Stimulated activated naive CD8-positive, alpha-beta T cell treated with anti-CD3 and anti-CD28 coated beads, Interleukin-15, Interleukin-2, amounts not matched to agents 100 U/mL and 50 U/mL, for 24 hours (primary cell): ENCODE data around the gene INPP5K.
A peak's percentile ranks its signal among the peaks of the same experiment; 100 is the strongest.
"Not testable (repeated sequence)": the region's sequence is repeated elsewhere in the genome, so short reads cannot be mapped to it uniquely, and the experiment has no call there.

Source experiments
- ATAC-seq: fragments of 150-1000 bp; cut with Tn5 transposase; one replicate; pipeline ENCODE4 v1.10.0; 2021
- DNase-seq: peaks from one replicate; pipeline ENCODE4 v3.0.0; 2021

INPP5K gene

DNA sequence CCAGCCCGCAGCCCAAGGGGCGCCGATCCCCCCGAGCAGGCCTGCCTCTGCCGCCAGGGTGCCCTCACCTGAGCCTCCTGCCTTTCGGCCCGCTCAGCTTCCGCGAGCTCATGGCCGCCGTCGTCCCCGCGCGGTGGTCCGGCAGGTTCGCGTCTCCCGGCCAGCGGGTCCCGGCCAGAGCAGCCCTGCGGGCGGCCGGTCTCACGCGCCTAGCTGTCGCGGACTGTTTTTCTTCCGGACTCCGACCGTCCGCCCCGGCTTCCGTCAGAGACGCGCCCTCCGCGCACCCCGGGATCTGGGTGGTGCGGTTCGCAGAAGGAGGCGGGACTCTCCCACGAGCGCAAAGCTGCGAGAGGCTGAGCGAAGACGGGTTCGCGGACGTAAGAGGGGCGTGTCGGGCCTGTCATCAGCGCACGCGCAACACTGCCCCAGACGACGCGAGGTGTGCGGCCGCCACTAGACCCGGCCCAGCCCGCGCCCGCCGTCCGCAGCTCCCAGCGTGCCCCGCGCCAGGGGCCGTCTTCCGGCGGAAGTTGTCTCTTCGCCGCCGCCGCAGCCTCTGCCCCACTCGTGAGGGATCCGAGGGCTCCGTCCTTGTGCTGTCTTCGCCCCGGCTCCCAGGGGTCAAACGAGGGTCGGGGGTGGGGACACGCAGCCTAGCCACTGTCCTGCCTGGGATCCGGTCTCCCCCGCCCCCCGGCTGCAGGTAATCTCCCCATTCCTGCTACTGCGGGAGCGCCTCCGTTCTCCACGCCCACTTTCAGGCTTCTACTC lies at the start of gene INPP5K:
TSS of gene INPP5K (minus strand) at position 225 of the 774 bp plus-strand sequence. CDS start at position 112, 113 bp downstream.
- DNase-seq (peak; percentile 97), ATAC-seq (peak; percentile 99)

DNA sequence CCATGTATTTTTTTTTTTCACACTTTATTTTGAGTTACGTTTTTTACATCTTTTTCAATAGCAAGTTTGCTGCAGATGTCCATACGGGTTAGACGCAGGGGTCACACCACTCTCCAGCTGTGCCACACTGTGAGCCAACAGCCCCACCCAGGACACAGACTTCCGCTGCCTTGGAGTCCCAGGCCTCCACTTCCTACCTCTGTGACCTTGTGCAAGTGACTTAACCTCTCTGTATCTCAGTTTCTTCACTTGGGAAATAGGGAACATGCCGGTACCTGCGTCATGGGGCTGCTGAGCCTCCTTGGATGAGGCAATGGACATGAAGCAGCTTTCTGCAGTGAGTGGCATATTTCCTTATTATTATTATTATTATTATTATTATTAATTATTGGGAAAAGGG lies 49.5 kb upstream of the INPP5K start:
- no peak for DNase-seq
- ATAC-seq = no peak

DNA sequence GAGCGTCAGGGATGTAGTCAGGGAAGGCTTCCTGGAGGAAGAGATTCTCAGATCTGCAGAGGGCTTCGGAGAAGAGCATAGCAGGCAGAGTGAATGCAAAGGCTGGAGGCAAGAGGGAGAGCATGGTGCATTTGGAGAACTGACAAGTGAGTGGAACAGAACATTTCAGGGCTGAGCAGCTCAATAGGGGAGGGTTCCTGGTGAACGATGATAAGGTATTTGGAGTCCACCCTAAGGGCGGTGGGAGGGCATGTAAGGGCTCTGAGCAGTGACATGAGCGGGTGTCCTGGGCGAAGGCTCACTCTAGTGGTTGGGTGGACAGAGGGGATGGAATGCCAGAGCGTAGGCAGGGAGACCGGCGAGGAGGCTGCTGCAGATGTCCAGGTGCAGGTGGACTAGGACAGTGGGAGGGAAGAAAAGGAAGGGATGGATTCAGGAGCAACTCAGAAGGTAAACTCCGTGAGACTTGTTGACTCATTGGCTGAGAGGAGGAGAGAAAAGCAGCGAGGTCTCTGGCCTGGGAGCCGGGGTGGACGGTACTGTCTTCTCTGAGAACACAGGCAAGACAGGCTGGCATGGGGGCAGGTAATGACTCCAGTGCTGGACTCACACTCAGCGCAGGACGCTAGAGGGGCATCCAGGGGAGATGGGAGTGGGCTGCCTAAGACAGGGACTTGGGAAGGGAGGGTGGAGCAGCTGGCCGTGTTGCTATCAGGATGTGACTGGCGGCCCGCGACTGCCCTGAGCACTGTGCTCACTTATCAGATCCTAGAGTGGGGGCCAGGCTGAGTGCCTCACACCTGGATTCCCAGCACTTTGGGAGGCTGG lies 47.6 kb upstream of the INPP5K start:
- ATAC-seq (no peak), DNase-seq (no peak)

DNA sequence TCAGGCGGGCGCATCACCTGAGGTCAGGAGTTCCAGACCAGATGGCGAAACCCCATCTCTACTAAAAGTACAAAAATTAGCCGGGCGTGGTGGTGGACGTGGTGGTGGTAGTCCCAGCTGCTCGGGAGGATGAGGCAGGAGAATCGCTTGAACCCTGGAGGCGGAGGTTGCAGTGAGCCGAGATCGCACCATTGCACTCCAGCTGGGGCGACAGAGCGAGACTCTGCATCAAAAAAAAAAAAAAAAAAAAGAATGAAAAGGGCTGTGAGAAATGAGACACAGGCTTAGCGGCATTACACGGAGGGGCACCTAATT lies 47.0 kb upstream of the INPP5K start:
- ATAC-seq, DNase-seq: not testable (repeated sequence)

DNA sequence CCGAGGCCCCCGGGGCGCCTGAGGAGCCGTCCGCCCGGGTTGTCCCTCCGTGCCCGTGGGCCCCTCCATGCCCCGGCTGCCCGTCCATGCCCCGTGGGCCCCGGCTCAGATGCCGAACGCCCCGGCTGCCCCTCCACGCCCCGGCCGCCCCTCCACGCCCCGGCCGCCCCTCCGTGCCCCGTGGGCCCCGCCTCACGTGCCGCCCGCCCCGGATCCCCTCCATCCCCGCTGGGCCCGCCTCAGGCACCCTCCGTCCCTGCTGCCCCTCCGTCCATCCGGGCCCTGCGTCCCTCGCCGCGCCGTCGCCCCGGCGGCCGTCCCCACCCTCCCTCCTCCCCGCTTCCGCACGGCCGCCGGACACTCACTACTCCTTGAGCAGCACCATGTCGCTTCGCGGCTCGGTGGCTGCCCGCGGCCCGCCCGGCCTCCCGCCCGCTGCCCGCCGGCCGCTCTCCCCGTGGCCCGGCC lies 45.8 kb upstream of the INPP5K start:
- peak; percentile 25 for ATAC-seq
- no peak for DNase-seq

DNA sequence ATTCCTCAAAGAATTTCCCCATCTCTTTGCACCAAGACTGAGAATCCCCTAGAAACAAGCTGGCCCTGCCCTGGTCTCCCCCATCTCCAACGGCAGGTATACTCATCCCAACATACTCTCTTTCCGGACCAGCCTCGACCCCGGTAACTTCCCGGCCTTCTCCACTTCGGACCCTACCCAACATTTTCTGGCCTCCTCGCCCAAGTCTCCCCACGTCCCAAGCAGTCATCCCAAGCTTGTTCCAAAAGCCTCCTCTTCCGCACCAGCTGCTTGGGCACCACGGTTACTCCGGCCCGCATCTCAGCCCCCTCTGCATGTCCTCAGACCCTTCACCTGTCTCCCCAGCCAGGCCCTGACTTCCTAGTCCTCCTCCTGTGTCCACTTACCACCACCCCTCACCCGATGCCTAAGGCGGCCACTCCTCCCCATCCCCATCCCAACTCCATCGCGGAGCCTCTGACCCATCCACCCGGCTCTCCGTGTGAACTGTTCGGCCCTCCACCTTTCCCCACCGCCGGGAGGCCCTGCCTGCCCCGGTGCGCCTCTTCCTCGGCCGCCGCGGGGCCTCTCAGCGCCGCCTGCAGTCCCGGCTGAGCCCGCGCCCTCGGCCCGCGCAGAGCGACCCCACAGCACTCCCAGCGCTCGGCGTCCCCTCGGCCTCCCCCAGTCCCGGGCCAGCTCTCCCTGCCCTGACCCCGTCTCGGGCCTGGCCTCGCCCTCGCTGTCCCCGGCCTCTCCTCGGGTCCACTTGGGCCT lies 45.2 kb upstream of the INPP5K start:
- ATAC-seq (peak; percentile 24), DNase-seq (peak; percentile 61)

DNA sequence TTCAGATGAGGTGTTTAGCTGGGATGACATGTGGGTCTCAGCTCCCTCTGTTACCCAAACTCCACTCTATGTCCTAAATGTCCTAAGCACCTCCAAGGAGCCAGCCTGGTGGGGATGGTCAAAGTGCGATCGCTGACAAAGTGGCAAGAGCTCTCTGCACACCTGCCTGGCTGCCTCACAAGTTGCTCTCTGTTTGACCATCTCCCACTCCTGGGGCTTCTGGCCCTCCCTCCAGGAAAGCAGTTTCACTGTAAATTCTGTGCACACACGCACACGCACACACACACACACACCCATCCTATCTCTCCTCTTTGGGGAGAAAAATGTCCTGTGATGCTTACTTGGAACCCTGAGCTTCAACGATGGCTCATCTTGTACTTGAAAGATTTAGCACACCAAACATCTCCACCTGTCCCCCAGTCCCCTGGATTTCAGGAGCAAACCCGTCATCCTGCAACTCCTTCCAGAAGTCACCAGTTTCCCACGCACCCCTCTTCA lies 44.5 kb upstream of the INPP5K start:
- DNase-seq (no peak), ATAC-seq (no peak)

DNA sequence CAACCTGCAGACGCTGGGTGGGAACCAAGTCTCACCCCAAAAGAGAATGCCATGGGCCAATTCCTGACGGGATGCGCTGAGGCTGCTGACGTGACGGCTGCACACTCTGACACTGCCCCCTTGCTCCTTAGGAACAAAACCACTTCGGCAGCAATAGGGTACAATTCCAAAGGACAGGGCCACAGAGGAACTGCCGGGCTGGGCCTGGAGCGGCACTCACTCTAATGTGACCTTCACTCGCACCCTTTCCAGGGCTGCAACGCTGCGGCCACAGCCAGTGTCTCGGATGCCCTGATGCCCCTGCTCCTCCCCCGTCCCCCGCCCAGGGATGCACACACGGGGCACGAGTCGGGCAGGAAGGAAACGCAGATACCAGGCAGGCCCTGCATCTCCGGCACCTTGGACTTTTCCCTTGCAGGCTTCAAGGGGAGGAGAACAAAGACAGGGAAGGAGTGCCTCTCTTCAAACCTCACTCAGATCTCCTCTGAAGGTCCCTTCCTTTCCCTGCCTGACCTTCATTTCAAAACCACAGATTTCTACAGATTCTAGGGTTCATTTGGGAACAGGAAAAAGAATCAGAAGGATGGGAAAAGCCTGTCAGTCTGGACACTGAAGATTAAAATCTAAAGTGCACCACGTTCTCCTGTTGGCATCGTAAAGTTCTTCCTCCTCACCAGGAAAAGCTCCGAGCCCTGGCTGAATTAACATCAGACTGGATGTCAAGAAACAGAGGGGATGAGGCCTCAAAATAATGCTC lies 43.9 kb upstream of the INPP5K start:
- DNase-seq (no peak), ATAC-seq (no peak)

DNA sequence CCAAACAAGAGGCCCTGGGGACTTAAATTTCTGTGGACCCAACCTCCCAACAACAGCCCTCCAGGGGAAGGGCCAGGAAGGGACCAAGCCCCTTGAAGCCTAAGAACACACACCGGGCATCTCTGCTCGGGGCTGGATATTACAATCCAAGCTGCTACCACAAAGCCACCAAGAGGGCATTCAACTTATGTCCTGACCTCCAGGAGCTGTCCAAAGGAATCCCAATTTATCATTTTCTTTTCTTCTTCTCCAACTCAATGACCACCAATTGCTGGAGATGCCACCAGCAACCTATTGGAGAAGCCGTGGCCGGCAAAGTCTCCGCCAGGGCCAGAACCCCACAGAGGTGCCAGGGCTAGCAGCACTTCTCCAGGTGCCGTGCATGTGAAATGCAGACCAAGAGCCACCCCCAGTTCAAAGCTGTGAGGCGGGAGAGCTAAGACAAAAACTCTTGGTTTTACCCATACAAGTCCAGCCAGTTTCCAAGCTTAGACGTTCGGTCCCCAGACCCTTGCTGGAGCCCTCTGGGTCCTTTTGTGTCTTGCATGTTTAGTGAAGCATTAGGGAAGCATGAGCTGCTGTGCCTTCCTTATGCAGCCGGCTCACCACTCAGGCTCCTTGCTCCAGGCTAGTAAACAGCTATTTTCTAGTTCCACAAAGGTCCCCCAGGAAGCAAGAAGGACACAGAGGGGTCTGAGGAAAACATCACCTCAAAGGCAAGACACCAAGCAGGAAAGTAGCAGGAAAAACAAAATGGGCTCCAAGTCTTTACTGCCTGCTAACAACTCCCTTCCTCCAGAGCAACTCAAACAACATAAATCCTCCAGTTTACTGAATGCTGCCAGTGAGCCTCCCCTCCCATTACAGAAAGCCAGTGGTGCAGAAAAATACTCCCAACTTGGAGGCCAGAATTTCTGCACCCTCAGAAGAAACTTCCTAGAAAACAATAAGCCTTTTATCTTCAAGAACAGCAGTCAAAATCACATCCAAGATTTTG lies 42.9 kb upstream of the INPP5K start:
- ATAC-seq (no peak), DNase-seq (no peak)

DNA sequence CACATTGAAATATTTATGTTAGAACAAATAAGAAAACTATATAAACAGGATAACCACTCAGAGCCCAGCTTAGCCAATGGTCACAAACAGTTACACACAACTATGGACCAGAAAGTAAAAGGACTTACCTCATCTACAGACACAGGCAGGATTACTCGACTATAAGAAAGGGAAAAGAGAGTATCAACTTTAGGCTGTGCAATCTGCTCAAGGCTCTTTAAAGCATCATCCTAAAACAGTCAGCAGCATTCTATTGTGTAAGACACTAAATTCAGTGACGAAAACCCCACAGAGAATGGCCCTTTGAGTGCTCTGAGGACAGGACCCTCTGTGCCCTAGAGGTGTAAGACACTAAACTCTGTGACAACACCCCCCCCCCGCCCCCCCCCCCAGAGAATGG lies 42.0 kb upstream of the INPP5K start:
- DNase-seq = no peak
- no peak for ATAC-seq

DNA sequence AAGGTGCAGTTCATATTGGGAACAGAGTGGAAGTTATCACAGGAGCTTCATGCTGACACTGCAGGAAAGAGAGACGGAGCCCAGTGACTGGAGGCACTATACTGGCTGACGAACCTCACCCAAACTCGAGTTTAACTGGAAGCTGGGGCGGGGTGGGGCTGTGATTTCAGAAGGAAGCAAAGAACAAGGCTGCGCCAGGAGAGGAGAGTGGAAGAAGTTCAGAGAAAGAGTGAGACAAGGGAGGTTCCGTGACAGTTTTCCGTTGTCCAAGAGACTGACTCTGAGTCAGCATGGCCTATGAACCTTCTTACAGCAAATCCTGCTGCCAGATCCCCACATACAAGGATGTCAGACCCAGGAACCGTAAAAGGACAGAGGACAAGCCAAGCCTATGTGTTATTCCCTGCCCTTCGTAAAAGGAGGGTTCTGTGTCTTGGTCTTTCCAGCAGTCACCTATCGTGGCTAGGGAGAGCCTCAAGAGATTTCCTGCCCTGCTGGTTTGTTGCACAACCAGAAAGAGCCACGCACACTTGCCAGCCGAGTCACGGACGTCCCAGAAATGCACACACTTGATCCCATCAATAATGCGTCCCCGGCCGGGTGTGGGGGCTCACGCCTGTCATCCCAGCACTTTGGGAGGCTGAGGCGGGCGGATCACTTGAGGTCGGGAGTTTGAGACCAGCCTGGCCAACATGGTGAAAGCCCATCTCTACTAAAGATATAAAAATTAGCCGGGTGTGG lies 41.1 kb upstream of the INPP5K start:
- DNase-seq (no peak), ATAC-seq (no peak)

DNA sequence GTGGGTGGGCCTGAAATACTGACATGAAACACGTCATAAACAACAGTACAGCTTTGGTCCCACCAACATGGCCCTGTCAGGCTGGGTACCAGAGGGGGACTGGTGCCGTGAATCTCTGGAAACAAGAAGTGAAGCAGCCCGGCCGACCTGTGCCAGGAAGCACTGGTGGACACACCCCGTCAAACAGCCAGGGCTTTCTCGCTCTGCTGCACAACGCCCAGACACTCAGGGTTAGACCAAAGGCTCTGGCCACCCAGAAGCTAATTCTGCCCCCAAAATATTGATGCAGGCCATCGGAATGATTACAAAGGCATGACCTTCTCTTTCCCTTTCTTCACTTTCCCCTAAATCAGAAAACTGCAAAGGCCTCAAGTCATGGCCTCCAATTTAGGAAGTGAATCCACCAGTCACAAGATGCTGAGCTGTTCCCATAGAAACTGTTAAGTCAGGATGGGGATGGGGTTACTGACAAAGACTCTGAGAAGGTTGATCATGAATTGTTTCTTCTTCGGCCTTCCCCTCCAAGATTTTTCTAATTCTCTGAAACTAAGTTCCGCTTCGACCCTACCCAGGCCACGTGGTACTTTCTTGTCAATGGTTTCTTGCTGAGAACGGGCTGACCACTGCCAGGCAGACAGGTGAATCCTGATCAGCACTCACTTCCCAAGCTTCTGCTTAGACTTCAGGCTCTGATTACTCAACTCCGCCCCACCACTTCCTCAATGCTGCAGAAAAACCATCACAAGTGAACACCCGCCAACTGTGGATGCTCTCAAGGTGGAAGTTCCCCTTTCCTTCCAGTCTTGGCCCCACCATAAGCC lies 39.4 kb upstream of the INPP5K start:
- no peak for DNase-seq
- ATAC-seq = no peak

DNA sequence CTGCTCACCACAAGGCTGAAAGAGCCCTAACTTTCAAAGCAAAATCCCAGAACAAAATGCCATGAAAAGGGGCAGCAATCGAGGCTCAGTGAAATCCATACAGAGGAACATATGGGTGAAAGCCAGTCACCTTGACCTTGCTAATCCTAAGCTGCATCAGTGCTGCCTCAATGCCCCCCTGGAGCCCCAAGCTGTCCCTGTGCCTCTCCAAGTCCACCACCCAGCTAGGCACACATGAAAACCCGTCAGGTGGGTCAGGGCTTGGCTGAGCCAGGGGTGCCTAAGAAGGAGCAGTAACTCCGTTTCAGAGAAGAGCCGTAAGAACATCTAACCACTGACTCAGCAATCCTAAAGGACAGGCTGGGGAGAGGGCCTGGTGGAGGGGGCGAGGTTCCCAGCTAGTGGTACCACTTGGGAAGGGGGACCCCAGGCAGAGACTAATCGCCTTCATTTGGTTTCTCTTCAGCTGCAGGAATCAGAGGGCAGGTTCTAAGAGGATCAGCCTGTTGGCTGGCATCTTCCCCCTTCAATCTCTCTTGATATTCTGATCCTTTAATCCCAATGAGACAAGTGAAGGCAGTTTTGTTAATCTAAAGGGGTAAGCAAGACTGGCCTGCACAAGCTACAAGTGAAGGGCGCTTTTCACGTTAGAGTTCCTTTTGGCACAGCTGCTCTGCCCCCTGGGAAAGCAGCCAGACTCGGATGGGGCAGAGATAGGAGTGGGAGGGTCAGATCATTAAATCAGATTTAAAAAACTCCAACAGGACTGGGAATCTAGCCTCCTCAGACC lies 38.5 kb upstream of the INPP5K start:
- ATAC-seq (no peak), DNase-seq (no peak)

DNA sequence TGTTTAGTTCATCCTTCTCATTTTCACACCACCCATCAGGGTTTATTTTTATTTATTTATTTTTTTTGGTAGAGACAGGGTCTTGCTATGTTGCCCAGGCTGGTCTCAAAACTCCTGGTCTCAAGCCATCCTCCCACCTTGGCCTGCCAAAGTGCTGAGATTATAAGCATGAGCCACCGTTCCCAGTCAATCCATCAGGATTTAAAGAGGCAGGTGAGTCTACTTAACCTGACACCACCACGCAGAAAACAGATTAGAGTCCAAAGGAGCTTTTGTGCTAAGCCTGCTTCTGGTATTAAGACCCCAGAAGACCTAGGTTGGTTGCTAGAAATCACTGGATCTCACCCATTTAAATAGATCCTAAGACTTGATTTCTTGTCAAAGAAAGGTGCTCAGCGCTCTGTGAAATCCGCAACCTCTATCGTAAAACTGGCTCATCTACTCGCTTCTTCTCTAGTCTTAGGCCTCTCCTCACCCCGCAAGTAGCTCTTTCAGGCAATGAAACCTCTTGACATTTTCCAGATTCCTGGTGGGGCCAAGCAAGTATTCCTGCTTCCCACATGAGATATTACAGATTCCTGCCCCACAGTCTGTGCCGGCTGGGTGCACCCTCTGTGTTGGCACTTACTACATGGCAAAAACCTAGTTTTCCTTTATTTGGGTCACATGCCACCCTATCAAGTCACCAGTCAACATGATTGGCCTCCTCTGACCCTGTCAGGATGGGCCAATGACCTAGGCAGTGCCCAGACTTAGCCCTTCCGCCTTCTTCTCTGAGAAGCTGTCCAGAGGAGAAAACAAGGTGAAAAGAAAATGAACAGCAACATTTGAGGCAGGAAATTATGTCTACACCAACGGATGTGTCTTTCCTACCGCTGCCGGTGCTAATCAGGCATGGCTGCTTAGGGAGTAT lies 37.2 kb upstream of the INPP5K start:
- ATAC-seq = no peak
- DNase-seq = no peak

DNA sequence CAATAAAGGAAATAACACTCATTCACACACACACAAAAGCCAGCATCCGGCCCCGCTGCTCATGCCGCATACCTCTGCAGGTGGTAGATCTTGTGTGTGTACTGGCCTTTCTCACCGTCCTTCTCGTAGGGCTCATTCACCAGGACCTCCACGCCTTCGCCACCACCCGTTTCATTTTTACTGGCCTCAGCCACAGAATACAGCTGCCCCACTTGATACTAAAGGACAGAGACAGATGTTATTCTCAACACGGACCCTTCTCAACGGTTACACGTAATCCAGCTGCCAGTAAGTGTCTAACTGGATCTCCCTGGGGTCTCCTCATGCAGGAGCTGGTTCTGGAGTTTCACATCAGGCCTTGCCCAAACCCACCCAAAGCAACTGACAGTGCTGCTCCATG lies 36.5 kb upstream of the INPP5K start:
- ATAC-seq (no peak), DNase-seq (no peak)

DNA sequence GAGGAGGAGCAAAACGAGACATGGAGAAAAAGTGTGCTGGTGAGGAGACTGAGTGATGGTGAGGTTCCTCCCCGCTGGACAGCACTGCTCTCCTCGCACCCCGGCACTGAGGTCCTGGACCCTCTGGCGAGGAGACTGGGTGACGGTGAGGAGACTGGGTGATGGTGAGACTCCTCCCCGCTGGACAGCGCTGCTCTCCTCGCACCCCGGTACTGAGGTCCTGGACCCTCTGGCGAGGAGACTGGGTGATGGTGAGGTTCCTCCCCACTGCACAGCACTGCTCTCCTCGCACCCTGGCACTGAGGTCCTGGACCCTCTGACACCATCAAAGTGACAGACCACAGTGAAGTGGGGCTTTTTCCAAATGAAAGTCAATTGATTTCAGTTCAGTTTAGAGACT lies 35.3 kb upstream of the INPP5K start:
- ATAC-seq = no peak
- no peak for DNase-seq

DNA sequence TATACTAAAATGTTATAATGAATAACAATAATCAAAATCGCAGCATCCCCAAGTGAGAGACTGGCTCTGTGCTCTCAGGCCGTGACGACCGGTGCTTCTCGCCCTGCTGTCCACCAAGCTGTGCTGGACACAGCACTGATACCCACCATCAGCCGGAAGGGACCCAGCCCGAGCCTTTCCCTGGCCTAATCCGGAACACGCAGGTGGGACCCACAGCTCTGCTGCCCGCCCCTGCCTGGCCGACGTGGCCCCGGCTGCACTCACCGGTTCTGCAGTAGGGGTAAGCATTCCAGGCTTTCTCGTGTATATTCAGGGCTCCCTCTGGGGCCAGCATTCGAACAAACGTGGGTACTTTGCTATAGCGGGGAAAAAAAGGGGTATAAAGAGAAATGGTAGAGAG lies 31.6 kb upstream of the INPP5K start:
- ATAC-seq = no peak
- no peak for DNase-seq
